HEK293 (cell line): ENCODE results near the gene YAF2.
"Not testable (repeated sequence)": the region's sequence is repeated elsewhere in the genome, so short reads cannot be mapped to it uniquely, and the experiment has no call there.

Source experiments
- CTCF ChIA-PET: fragments of 350-600 bp; formaldehyde crosslinking; extraction: SDS; loops from one replicate; lab custom pipeline; 2021; ENCODE audit warnings: antibody characterized with exemption; lab: Yijun Ruan, JAX
- POLR2A ChIA-PET: fragments of 300-600 bp; formaldehyde crosslinking; extraction: SDS; loops from one replicate; lab custom pipeline; 2020; ENCODE audit warnings: antibody characterized with exemption, inconsistent platforms; lab: Yijun Ruan, JAX
- H3K27ac ChIP-seq: fragments of 200-500 bp; sonication (Bioruptor generic); 2 replicates; pipeline ENCODE4 v1.5.1; 2014; ENCODE audit warnings: low read depth, low read length, control low read depth, inconsistent platforms; ENCODE audit errors: extremely low read depth
- H3K36me3 ChIP-seq, 2 experiments: fragments of 200-500 bp in 1 of 2; sonication (Bioruptor generic) in 1 of 2; 1 replicate in 1 of 2; 2 replicates in 1 of 2; pipeline ENCODE4 v1.5.1; 2014 to 2017; ENCODE audit warnings: inconsistent platforms in 2 of 2, low read length in 2 of 2; ENCODE audit not compliant: control insufficient read depth in 2 of 2, insufficient read depth in 1 of 2
- H3K4me1 ChIP-seq: fragments of 200-500 bp; sonication (Bioruptor generic); 2 replicates; pipeline ENCODE4 v1.5.1; 2014; ENCODE audit warnings: mild to moderate bottlenecking, low read length, inconsistent platforms; ENCODE audit not compliant: control insufficient read depth, insufficient read depth
- H3K4me3 ChIP-seq: 2 replicates; pipeline ENCODE4 v1.5.1; 2011; ENCODE audit warnings: low read depth, mild to moderate bottlenecking, control low read depth, low read length, moderate library complexity
- H3K9me3 ChIP-seq: fragments of 200-500 bp; sonication (Bioruptor generic); 2 replicates; pipeline ENCODE4 v1.5.1; 2014; ENCODE audit warnings: low read depth, low read length, inconsistent platforms; ENCODE audit not compliant: control insufficient read depth, insufficient read depth
- ELK4 ChIP-seq: IDR thresholded peaks from 2 replicates; pipeline ENCODE4 v1.6.1; 2011; ENCODE audit warnings: mild to moderate bottlenecking, low read depth, low read length, borderline replicate concordance
- PRDM4 ChIP-seq: fragments of 450-650 bp; formaldehyde crosslinking; IDR thresholded peaks from 2 replicates; pipeline ENCODE4 v1.5.1; 2017; ENCODE audit warnings: missing biosample characterization, missing genetic modification characterization
- PRDM6 ChIP-seq: fragments of 450-650 bp; formaldehyde crosslinking; IDR thresholded peaks from 2 replicates; pipeline ENCODE4 v1.5.1; 2017; ENCODE audit warnings: missing biosample characterization, missing genetic modification characterization
- SP7 ChIP-seq: fragments of 450-650 bp; formaldehyde crosslinking; IDR thresholded peaks from 2 replicates; pipeline ENCODE4 v1.5.1; 2016; ENCODE audit warnings: missing biosample characterization, missing genetic modification characterization
- TCF7L2 ChIP-seq: IDR thresholded peaks from 2 replicates; pipeline ENCODE4 v1.6.1; 2011; ENCODE audit warnings: low read depth, mild to moderate bottlenecking, inconsistent platforms, low read length, moderate library complexity, borderline replicate concordance
- ZFP41 ChIP-seq: fragments of 450-650 bp; formaldehyde crosslinking; IDR thresholded peaks from 2 replicates; pipeline ENCODE4 v1.5.1; 2016; ENCODE audit warnings: missing biosample characterization, missing genetic modification characterization, borderline replicate concordance
- ZNF146 ChIP-seq: fragments of 450-650 bp; formaldehyde crosslinking; IDR thresholded peaks from 2 replicates; pipeline ENCODE4 v1.5.1; 2016; ENCODE audit warnings: missing biosample characterization, missing genetic modification characterization
- ZNF155 ChIP-seq: fragments of 450-650 bp; formaldehyde crosslinking; IDR thresholded peaks from 2 replicates; pipeline ENCODE4 v1.5.1; 2016; ENCODE audit warnings: missing biosample characterization, missing genetic modification characterization
- ZNF280D ChIP-seq: fragments of 450-650 bp; formaldehyde crosslinking; IDR thresholded peaks from 2 replicates; pipeline ENCODE4 v1.5.1; 2016; ENCODE audit warnings: missing biosample characterization, missing genetic modification characterization
- ZNF571 ChIP-seq: fragments of 450-650 bp; formaldehyde crosslinking; IDR thresholded peaks from 2 replicates; pipeline ENCODE4 v1.5.0; 2017; ENCODE audit warnings: missing biosample characterization, missing genetic modification characterization
- ZNF626 ChIP-seq: fragments of 450-650 bp; sonication (Bioruptor Pico); formaldehyde crosslinking; IDR thresholded peaks from 2 replicates; pipeline ENCODE4 v1.5.1; 2018; ENCODE audit warnings: missing biosample characterization, missing genetic modification characterization, inconsistent platforms

YAF2 gene

GRCh38 chr12:42224501-42224900 is 13.5 kb downstream of the YAF2 start:
- TF ChIP-seq ZNF146 (tag by site-specific recombination), result peak; percentile 96
- TF ChIP-seq ZNF280D (tag by site-specific recombination), result 0 out of 2 replicates have a peak, but pooled peaks have one; percentile 45
- H3K36me3 ChIP-seq, result not testable (repeated sequence)

GRCh38 chr12:42222724-42223123 is 15.3 kb downstream of the YAF2 start:
- H3K4me1 ChIP-seq, result peaks cover 14% of the 10 kb centered on the region
- no peaks in the 10 kb centered on the region for H3K9me3 ChIP-seq
- TF ChIP-seq SP7, result no peak
- TF ChIP-seq PRDM4 (tag by site-specific recombination), result peak; percentile 67; the same call in 1 of the 2 replicates
- no peak for TF ChIP-seq ELK4
- TF ChIP-seq, all 188 proteins: peak for 1
- H3K4me3 ChIP-seq, result no peak overlapping the region
- CTCF ChIA-PET, result no interaction called here
- POLR2A ChIA-PET, result no interaction called here
- H3K27ac ChIP-seq, result no peak overlapping the region
- peaks cover 0 to 4% of the 10 kb centered on the region in 2 experiments; a peak in 2 of 3 replicates for H3K36me3 ChIP-seq

More at GRCh38 chr12:42224501-42224900, 13.5 kb downstream of the YAF2 start:
- H3K4me1 ChIP-seq, result peaks cover 14% of the 10 kb centered on the region
- H3K27ac ChIP-seq, H3K4me3 ChIP-seq, CTCF ChIA-PET, H3K9me3 ChIP-seq, POLR2A ChIA-PET: not testable (repeated sequence)

GRCh38 chr12:42221726-42222125 is 16.3 kb downstream of the YAF2 start:
- peaks cover 14% of the 10 kb centered on the region for H3K4me1 ChIP-seq
- TF ChIP-seq ZNF626 (tag by site-specific recombination) (no peak), ZFP41 (no peak), TCF7L2 (peak; percentile 49; the same call in 1 of the 2 replicates), ZNF155 (tag by site-specific recombination) (no peak), ZNF571 (no peak), PRDM4 (tag by site-specific recombination) (peak; percentile 34; the same call in 1 of the 2 replicates), PRDM6 (tag by site-specific recombination) (0 out of 2 replicates have a peak, but pooled peaks have one; percentile 28)

More at GRCh38 chr12:42221726-42222125, 16.3 kb downstream of the YAF2 start:
- ChIA-PET CTCF (interaction anchor here (0.6 to 0.7 kb wide), 2 partner anchors 74 to 90 kb away, joined by 3 to 4 read pairs; no protein-coding TSS in a partner anchor), POLR2A (no interaction called here)
- no peak overlapping the region for H3K4me3 ChIP-seq
- H3K36me3 ChIP-seq, result peaks cover 0 to 4% of the 10 kb centered on the region in 2 experiments; a peak in 2 of 3 replicates
- no peaks in the 10 kb centered on the region for H3K9me3 ChIP-seq
- no peak overlapping the region for H3K27ac ChIP-seq
